Pancreas (tissue), 10 donors: ENCODE measurements around the gene CAMK1D. TPM values are rescaled to one million over a fixed set of nuclear protein-coding genes. Genes with fewer than 3 reads are reported as not detected.
A peak's percentile ranks its signal among the peaks of the same experiment; 100 is the strongest.

ENCODE experiments used
- ATAC-seq, 4 donors: fragments of 200-7000 bp; cut with Tn5 transposase; one replicate each; pipeline versions ENCODE4 v1.8.0 to v1.9.1; 2020; ENCODE audit warnings: mild to moderate bottlenecking in 4 of 4, moderate library complexity in 4 of 4
- DNase-seq, 6 donors: peaks; one replicate each; pipeline ENCODE4 v3.0.0-alpha.2; 2020
- FAIRE-seq: peaks from 2 replicates; lab custom pipeline; 2012; peaks lifted over from hg19 to GRCh38; lab: Jason Lieb, UNC
- H3K27ac ChIP-seq, 4 donors: fragments of 200-600 bp; sonication (generic); 1 replicate in 3 of 4; 2 replicates in 1 of 4; pipeline versions ENCODE4 v1.5.0 to v1.8.0; 2020
- H3K27me3 ChIP-seq, 4 donors: fragments of 200-600 bp; one replicate each; pipeline ENCODE4 v1.8.0; 2021
- H3K36me3 ChIP-seq, 3 donors: fragments of 200-600 bp; sonication (generic) in 1 of 3; one replicate each; pipeline versions ENCODE4 v1.5.0 to v1.8.0; 2020 to 2021
- H3K4me1 ChIP-seq, 3 donors: fragments of 200-600 bp; one replicate each; pipeline ENCODE4 v1.8.0; 2021
- H3K4me3 ChIP-seq, 4 donors: fragments of 200-600 bp; sonication (generic) in 2 of 4; one replicate each; pipeline versions ENCODE4 v1.5.0 to v1.8.0; 2020 to 2021
- H3K9me3 ChIP-seq, 4 donors: fragments of 200-600 bp; one replicate each; pipeline ENCODE4 v1.8.0; 2021
- WGBS, 2 donors: extraction: QIAGEN DNeasy Blood & Tissue Kit; methylation state at CpG; one replicate each; pipeline ENCODE4 v1.1.7; 2013; 5-methylcytosine and 5-hydroxymethylcytosine counted together
- intact Hi-C, 3 donors: fragments of 100-400 bp; cut with DNase I; formaldehyde crosslinking; loops; one replicate each; pipeline versions ENCODE4 v1.11.1 to v1.14.2; 2022
- polyA plus RNA-seq, 2 donors: library from polyadenylated mRNA; stranded (reverse); fragments of 200-250 nt; gene quantifications; one replicate each; pipeline ENCODE4 v1.2.3, GENCODE V29; 2013
- total RNA-seq, 6 donors: library from RNA; stranded (reverse); fragmentation: NEBNext Ultra II Directional in 4 of 6; extraction: Animal tissue kit (Norgen Biotek cat#: 25700) in 4 of 6; gene quantifications; one replicate each; pipeline versions ENCODE4 v1.2.1 to v1.2.4, GENCODE V29; 2021 to 2023
- TF ChIP-seq, protein P1 (sequence below), 4 donors: fragments of 200-600 bp; sonication (generic) in 3 of 4; IDR thresholded peaks; one replicate each; pipeline versions ENCODE4 v1.5.0 to v1.8.0; 2021; ENCODE audit warnings: antibody characterized with exemption in 4 of 4
- donor health status: healthy with polysubstance abuse.
- donor health status: DM: no; HTN: no; CAD: no; lungs with moderate emphysema.
- donor health status: DM: no; HTN: no; CAD: no.
- donor health status: control.
- donor health status: control.
- donor health status: Bipolar disorder and iron deficiency.
- donor health status: DM: yes; HTN: yes; CAD: no.
- donor health status: DM: no; HTN: no; CAD: no.
- donor health status: DM: no; HTN: no; CAD: no.
- donor health status: DM: yes; HTN: yes; CAD: no.

Gene CAMK1D
- total and polyA plus RNA-seq, 8 donors, result 2.9 to 30.1 (median 22.7) TPM

DNA sequence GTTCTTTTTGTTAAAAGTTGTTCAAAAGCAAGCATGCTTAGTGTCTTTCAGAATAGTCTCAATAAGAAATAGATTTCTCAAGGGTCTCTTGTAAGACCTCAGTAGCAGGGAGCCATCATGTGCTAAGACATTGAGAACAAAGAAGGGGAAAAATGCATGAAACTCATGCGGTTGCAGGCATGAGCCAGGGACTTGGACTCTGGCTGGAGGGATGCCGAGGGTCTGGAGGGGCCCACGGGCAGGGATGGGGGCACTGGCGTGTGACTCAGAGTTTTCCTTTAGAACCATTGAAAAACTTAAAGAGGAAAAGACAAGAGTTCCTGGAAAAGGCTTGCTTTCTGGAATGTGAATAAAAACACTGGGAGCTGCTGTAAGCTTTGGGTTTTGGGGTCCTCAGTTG, 398.8 kb downstream of the CAMK1D start:
- Histone ChIP-seq H3K4me1 (no peaks in the 10 kb centered on the region), H3K27me3 (no peaks in the 10 kb centered on the region), H3K4me3 (no peak overlapping the region), H3K36me3 (no peaks in the 10 kb centered on the region), H3K27ac (no peak overlapping the region), H3K9me3 (no peaks in the 10 kb centered on the region)
- intact Hi-C loops, result no loop called here
- ATAC-seq (no peak), DNase-seq (no peak), FAIRE-seq (no peak)
- 89 to 92% methylated on average over 4 of the region's 4 CpGs for WGBS, 2 donors
- TF ChIP-seq, protein P1, sequence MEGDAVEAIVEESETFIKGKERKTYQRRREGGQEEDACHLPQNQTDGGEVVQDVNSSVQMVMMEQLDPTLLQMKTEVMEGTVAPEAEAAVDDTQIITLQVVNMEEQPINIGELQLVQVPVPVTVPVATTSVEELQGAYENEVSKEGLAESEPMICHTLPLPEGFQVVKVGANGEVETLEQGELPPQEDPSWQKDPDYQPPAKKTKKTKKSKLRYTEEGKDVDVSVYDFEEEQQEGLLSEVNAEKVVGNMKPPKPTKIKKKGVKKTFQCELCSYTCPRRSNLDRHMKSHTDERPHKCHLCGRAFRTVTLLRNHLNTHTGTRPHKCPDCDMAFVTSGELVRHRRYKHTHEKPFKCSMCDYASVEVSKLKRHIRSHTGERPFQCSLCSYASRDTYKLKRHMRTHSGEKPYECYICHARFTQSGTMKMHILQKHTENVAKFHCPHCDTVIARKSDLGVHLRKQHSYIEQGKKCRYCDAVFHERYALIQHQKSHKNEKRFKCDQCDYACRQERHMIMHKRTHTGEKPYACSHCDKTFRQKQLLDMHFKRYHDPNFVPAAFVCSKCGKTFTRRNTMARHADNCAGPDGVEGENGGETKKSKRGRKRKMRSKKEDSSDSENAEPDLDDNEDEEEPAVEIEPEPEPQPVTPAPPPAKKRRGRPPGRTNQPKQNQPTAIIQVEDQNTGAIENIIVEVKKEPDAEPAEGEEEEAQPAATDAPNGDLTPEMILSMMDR (IDR thresholded peaks at IDR 0.05), result no peak

DNA sequence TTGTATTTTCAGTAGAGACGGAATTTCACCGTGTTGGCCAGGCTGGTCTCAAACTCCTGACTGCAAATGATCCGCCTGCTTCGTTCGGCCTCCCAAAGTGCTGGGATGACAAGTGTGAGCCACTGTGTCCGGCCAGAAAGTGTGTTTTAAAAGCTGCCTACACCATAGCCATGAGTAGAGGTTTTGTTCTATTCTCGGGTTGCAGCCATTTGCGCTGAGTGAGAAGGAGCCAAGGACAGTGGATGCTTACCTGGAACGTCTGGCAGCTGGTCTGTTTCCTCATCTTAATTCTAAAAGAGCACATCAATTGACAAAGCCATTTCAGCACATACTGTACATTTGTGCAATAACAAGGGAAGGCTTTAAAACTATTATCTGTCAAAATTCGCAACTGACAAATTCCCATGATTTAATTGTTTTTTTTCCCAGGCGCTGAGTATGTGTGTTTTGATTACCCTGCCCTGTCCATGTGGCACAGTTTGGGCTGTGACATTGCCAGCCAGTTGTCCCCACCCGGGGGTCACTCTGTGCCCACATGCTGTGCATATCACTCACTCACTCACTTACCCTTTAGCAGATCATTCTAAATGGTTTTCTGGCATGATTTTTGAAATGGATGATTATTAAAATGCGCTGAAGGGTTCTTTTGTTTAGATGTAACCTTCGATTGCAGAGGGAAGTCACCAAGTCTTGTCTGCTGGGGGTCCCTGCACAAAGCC, 400.6 kb downstream of the CAMK1D start:
- ATAC-seq (no peak), FAIRE-seq (no peak), DNase-seq (no peak)
- TF ChIP-seq, protein P1 (IDR thresholded peaks at IDR 0.05), result no peak
- H3K9me3 ChIP-seq, result no peaks in the 10 kb centered on the region
- H3K27me3 ChIP-seq, result no peaks in the 10 kb centered on the region
- no peaks in the 10 kb centered on the region for H3K36me3 ChIP-seq
- 82 to 85% methylated on average over 14 of the region's 14 CpGs for WGBS, 2 donors
- no peaks in the 10 kb centered on the region for H3K4me1 ChIP-seq
- H3K27ac ChIP-seq, result no peak overlapping the region
- intact Hi-C loops, result no loop called here
- H3K4me3 ChIP-seq, result no peak overlapping the region

DNA sequence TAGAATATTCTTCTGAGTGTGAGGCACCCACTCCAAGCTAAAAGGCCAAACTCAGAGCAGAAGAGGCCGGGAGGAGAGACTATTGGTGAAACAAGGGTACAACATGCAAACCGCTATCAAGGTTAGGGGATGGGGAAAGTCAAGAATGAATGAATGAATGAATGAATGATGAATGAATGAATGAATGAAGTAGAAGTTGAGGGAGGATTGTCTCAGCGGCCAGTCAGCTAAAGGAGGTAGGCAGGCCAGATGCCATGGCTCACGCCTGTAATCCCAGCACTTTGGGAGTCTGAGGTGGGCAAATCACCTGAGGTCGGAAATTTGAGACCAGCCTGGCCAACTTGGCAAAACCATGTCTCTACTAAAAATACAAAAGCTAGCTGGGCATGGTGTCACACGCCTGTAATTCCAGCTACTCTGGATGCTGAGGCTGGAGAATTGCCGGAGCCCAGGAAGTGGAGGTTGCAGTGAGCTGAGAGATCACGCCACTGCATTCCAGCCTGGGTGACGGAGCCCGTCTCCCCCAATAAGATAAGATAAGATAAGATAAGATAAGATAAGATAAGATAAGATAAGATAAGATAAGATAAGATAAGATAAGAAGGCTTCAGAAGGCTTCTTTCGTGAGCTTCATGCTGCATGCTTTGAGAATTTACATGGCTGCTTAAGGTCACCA, 401.3 kb downstream of the CAMK1D start:
- WGBS, 2 donors, result 70 to 72% methylated on average over 11 of the region's 11 CpGs
- H3K4me1 ChIP-seq, result no peaks in the 10 kb centered on the region
- intact Hi-C loops, result no loop called here

GRCh38 chr10:12755075-12755474, 405.7 kb downstream of the CAMK1D start:
- TF ChIP-seq, protein P1 (IDR thresholded peaks at IDR 0.05), result no peak
- Histone ChIP-seq H3K27me3 (no peaks in the 10 kb centered on the region), H3K4me1 (no peaks in the 10 kb centered on the region), H3K36me3 (no peaks in the 10 kb centered on the region), H3K9me3 (no peaks in the 10 kb centered on the region), H3K4me3 (no peak overlapping the region), H3K27ac (no peak overlapping the region)
- ATAC-seq (no peak), FAIRE-seq (no peak), DNase-seq (no peak)
- 95 to 96% methylated on average over 5 of the region's 5 CpGs for WGBS, 2 donors
- intact Hi-C loops, result no loop called here

More for the DNA sequence above, 401.3 kb downstream of the CAMK1D start:
- Histone ChIP-seq H3K27me3 (no peaks in the 10 kb centered on the region), H3K4me3 (no peak overlapping the region), H3K9me3 (no peaks in the 10 kb centered on the region), H3K27ac (no peak overlapping the region), H3K36me3 (no peaks in the 10 kb centered on the region)
- no peak for FAIRE-seq
- peak in 3 of 4 donors; percentile 38 to 65 (median 58) for ATAC-seq
- DNase-seq, result peak in 1 of 6 donors; percentile 34
- TF ChIP-seq, protein P1 (IDR thresholded peaks at IDR 0.05), result no peak

- no peaks in the 10 kb centered on the region for H3K27me3 ChIP-seq
- 78 to 81% methylated on average over 2 of the region's 2 CpGs for WGBS, 2 donors
- intact Hi-C loops, result no loop called here
- no peaks in the 10 kb centered on the region for H3K4me1 ChIP-seq
- DNase-seq (no peak), FAIRE-seq (no peak), ATAC-seq (no peak)
- H3K27ac ChIP-seq, result no peak overlapping the region
- TF ChIP-seq, protein P1 (IDR thresholded peaks at IDR 0.05), result no peak
- H3K4me3 ChIP-seq, result no peak overlapping the region
- H3K9me3 ChIP-seq, result no peaks in the 10 kb centered on the region
- no peaks in the 10 kb centered on the region for H3K36me3 ChIP-seq
These were observed 408.0 kb downstream of the CAMK1D start for GRCh38 chr10:12757351-12757750.
